Epithelial cell of proximal tubule (primary cell): ENCODE results near the gene SNAP47. TPM values are rescaled to one million over a fixed set of nuclear protein-coding genes. Genes with fewer than 3 reads are reported as not detected.

Experiments used
- DNase-seq: peaks from one replicate; pipeline ENCODE4 v3.0.0-alpha.2; 2011; ENCODE audit warnings: low read depth
- H3K4me3 ChIP-seq: 2 replicates; pipeline ENCODE4 v1.5.1; 2011; ENCODE audit warnings: low read depth, mild to moderate bottlenecking, low read length
- CTCF ChIP-seq: conservative IDR thresholded peaks from 2 replicates; pipeline ENCODE4 v1.5.1; 2012; ENCODE audit warnings: low read depth, mild to moderate bottlenecking, low read length
- total RNA-seq: library from RNA; depleted of rRNA; stranded (reverse); fragments of >200 nt; gene quantifications from 2 replicates; pipeline ENCODE4 v1.2.3, GENCODE V29; 2015

SNAP47 gene
- total RNA-seq, 1 donor from 2014 or later: 36.3 TPM

- DNase-seq: no peak
- TF ChIP-seq CTCF: no peak
- no peak overlapping the region for H3K4me3 ChIP-seq
Observed at GRCh38 chr1:227739636-227740035, 4.4 kb downstream of the SNAP47 start.

GRCh38 chr1:227740401-227740960 lies 5.2 kb downstream of the SNAP47 start:
- no peak for TF ChIP-seq CTCF

GRCh38 chr1:227741166-227741870 lies 6.1 kb downstream of the SNAP47 start:
- H3K4me3 ChIP-seq: no peak overlapping the region
- no peak for DNase-seq
- TF ChIP-seq CTCF: no peak

More at GRCh38 chr1:227740401-227740960, 5.2 kb downstream of the SNAP47 start:
- H3K4me3 ChIP-seq: no peak overlapping the region
- no peak for DNase-seq

GRCh38 chr1:227742738-227743715 lies 7.8 kb downstream of the SNAP47 start:
- DNase-seq: no peak
- no peak overlapping the region for H3K4me3 ChIP-seq
- TF ChIP-seq CTCF: no peak

- TF ChIP-seq CTCF: no peak
- DNase-seq: no peak
- H3K4me3 ChIP-seq: no peak overlapping the region
Observed at GRCh38 chr1:227744668-227745067, 9.4 kb downstream of the SNAP47 start.

- no peak overlapping the region for H3K4me3 ChIP-seq
- DNase-seq: no peak
- no peak for TF ChIP-seq CTCF
Observed at GRCh38 chr1:227745568-227746265, 10.5 kb downstream of the SNAP47 start.
